ENCODE measurements around the gene FBF1. TPM values are rescaled to one million over a fixed set of nuclear protein-coding genes. Genes with fewer than 3 reads are reported as not detected.

FBF1 gene
- total RNA-seq, 1 donor from 2014 or later, result 5.1 TPM

DNA sequence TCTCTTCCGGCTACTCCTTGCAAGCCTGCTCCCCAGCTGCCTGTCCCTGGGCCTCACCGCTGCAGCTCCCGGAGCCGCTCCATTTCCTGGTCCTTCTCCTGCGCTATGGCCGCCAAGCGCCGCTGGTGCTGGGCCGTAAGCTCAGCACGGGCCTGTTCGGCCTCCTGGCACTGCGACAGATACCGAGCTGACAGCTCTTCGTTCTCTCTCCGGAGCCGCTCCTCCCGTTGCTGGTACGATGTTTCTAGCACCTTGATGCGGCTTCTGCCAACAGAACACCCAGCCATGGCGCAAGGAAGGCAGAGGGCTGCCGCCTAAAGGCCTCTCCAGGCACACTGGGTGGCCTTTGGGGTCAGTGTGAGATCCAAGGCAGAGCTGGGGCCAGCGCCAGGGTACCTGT lies 21.2 kb downstream of the FBF1 start:
- H2AFZ ChIP-seq (ENCODE audit: low read depth, low read length), result no peak overlapping the region
- no peaks in the 10 kb centered on the region for H3K79me2 ChIP-seq (ENCODE audit: insufficient read depth, low read length)
- no peak overlapping the region for H3K27ac ChIP-seq (ENCODE audit: low read depth, low read length)
- Mint-ChIP-seq H3K27me3 (ENCODE audit: low read depth, unreplicated experiment) (peaks cover 8% of the 10 kb centered on the region), H3K9me3 (ENCODE audit: unreplicated experiment) (no peaks in the 10 kb centered on the region), H3K4me1 (ENCODE audit: low read depth, unreplicated experiment) (no peaks in the 10 kb centered on the region), H3K27ac (ENCODE audit: unreplicated experiment) (no peak overlapping the region), H3K4me3 (ENCODE audit: unreplicated experiment) (no peak overlapping the region), H3K36me3 (ENCODE audit: low read depth, unreplicated experiment) (peaks cover 12% of the 10 kb centered on the region)
- H3K9ac ChIP-seq (ENCODE audit: low read length), result no peak overlapping the region
- TF ChIP-seq, protein P1, sequence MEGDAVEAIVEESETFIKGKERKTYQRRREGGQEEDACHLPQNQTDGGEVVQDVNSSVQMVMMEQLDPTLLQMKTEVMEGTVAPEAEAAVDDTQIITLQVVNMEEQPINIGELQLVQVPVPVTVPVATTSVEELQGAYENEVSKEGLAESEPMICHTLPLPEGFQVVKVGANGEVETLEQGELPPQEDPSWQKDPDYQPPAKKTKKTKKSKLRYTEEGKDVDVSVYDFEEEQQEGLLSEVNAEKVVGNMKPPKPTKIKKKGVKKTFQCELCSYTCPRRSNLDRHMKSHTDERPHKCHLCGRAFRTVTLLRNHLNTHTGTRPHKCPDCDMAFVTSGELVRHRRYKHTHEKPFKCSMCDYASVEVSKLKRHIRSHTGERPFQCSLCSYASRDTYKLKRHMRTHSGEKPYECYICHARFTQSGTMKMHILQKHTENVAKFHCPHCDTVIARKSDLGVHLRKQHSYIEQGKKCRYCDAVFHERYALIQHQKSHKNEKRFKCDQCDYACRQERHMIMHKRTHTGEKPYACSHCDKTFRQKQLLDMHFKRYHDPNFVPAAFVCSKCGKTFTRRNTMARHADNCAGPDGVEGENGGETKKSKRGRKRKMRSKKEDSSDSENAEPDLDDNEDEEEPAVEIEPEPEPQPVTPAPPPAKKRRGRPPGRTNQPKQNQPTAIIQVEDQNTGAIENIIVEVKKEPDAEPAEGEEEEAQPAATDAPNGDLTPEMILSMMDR (IDR thresholded peaks at IDR 0.05; ENCODE audit: insufficient read depth, low read depth, low read length), result no peak
- TF ChIP-seq EZH2 (IDR thresholded peaks at IDR 0.05; ENCODE audit: insufficient read depth, low read length), result no peak
- H4K20me1 ChIP-seq (ENCODE audit: insufficient read depth, low read length), result no peaks in the 10 kb centered on the region
- H3K9me3 ChIP-seq (ENCODE audit: insufficient read depth, low read depth, low read length), result no peaks in the 10 kb centered on the region
- H3K27me3 ChIP-seq (ENCODE audit: insufficient read depth, low read length), result no peaks in the 10 kb centered on the region
- H3K4me2 ChIP-seq (ENCODE audit: low read length), result no peak overlapping the region
- DNase-seq (ENCODE audit: low read depth) (no peak), FAIRE-seq (no peak)
- H3K4me1 ChIP-seq (ENCODE audit: insufficient read depth, low read length), result no peaks in the 10 kb centered on the region
- no peak overlapping the region for H3K4me3 ChIP-seq (ENCODE audit: insufficient read depth, low read depth, low read length)
- no peaks in the 10 kb centered on the region for H3K36me3 ChIP-seq (ENCODE audit: insufficient read depth, low read length)

DNA sequence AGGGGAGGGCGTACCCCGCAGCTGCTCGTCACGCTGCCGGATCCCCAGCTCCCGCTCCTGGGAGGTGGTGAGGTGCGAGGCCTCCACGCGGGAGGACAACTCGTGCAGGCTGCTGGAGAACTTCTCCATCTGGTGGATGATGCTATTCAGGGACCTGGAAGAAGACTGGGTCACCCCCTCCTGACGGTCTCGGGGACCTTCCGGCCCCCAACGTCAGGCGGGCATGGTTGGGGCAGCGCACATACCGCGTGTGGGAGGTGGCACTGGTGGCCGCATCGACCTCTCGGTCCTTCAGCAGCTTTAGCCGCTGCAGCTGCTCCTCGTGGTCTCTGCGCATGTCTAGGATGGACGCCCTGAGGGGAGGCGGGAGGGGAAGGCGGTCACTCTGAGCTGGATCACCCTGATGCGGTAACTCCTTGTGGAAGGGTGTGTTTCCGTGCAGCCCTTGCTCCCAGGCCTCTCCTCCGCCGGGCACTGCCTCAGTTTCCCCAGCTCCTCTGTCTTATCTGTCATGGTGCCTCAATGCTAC lies 22.9 kb downstream of the FBF1 start:
- no peaks in the 10 kb centered on the region for H4K20me1 ChIP-seq (ENCODE audit: insufficient read depth, low read length)
- no peak overlapping the region for H3K9ac ChIP-seq (ENCODE audit: low read length)
- H3K4me3 ChIP-seq (ENCODE audit: insufficient read depth, low read depth, low read length), result no peak overlapping the region
- no peaks in the 10 kb centered on the region for H3K27me3 ChIP-seq (ENCODE audit: insufficient read depth, low read length)
- TF ChIP-seq EZH2 (IDR thresholded peaks at IDR 0.05; ENCODE audit: insufficient read depth, low read length), result no peak
- TF ChIP-seq, protein P1 (IDR thresholded peaks at IDR 0.05; ENCODE audit: insufficient read depth, low read depth, low read length), result no peak
- no peak for DNase-seq (ENCODE audit: low read depth)
- Mint-ChIP-seq H3K36me3 (ENCODE audit: low read depth, unreplicated experiment) (peaks cover 14% of the 10 kb centered on the region), H3K9me3 (ENCODE audit: unreplicated experiment) (no peaks in the 10 kb centered on the region), H3K27ac (ENCODE audit: unreplicated experiment) (no peak overlapping the region), H3K4me1 (ENCODE audit: low read depth, unreplicated experiment) (no peaks in the 10 kb centered on the region), H3K4me3 (ENCODE audit: unreplicated experiment) (no peak overlapping the region), H3K27me3 (ENCODE audit: low read depth, unreplicated experiment) (peaks cover 10% of the 10 kb centered on the region)
- H2AFZ ChIP-seq (ENCODE audit: low read depth, low read length), result no peak overlapping the region
- H3K27ac ChIP-seq (ENCODE audit: low read depth, low read length), result no peak overlapping the region
- H3K79me2 ChIP-seq (ENCODE audit: insufficient read depth, low read length), result no peaks in the 10 kb centered on the region
- no peak for FAIRE-seq
- no peaks in the 10 kb centered on the region for H3K36me3 ChIP-seq (ENCODE audit: insufficient read depth, low read length)
- no peaks in the 10 kb centered on the region for H3K4me1 ChIP-seq (ENCODE audit: insufficient read depth, low read length)
- H3K9me3 ChIP-seq (ENCODE audit: insufficient read depth, low read depth, low read length), result no peaks in the 10 kb centered on the region
- no peak overlapping the region for H3K4me2 ChIP-seq (ENCODE audit: low read length)

DNA sequence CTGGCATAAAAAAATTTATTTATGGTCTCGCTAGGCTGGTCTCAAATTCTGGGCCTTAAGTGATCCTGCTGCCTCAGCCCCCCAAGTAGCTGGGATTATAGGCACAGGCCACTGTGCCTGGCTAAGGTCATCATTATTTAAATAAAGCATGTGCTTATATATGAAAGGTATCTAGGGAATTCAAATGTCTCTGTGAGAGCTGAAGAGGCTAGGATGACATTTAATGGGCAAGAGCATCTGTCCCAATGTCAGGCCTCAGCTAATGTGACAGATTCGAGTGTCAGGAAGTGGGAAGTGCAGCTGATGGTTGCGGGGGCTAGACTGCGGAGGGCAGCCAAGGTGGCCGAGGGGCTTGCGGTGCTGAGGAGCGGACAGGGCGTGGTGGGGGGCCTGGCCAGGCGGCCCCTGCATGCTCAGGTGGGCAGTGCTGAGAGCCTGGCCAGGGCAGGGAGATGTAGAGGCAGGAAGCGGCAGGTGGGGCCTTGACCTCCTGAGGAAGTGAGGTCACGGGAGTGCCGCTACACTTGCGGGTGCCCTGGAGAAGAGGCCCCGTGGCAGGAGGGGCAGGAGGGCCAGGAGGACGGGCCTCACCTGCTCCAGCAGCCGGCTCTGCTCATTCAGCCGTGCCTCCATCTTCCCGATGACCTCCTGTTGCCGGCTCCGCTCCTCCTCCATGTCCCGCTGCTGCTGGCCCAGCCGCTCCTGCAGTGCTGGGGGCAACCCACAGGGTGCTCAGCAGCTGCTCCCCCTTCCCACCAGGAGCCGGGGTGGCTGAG lies 23.5 kb downstream of the FBF1 start:
- H3K9ac ChIP-seq (ENCODE audit: low read length), result no peak overlapping the region
- H2AFZ ChIP-seq (ENCODE audit: low read depth, low read length), result no peak overlapping the region
- no peaks in the 10 kb centered on the region for H3K36me3 ChIP-seq (ENCODE audit: insufficient read depth, low read length)
- FAIRE-seq (no peak), DNase-seq (ENCODE audit: low read depth) (no peak)
- no peaks in the 10 kb centered on the region for H3K9me3 ChIP-seq (ENCODE audit: insufficient read depth, low read depth, low read length)
- no peaks in the 10 kb centered on the region for H3K4me1 ChIP-seq (ENCODE audit: insufficient read depth, low read length)
- H3K27me3 ChIP-seq (ENCODE audit: insufficient read depth, low read length), result no peaks in the 10 kb centered on the region
- no peak overlapping the region for H3K4me3 ChIP-seq (ENCODE audit: insufficient read depth, low read depth, low read length)
- H4K20me1 ChIP-seq (ENCODE audit: insufficient read depth, low read length), result no peaks in the 10 kb centered on the region
- H3K27ac ChIP-seq (ENCODE audit: low read depth, low read length), result no peak overlapping the region
- TF ChIP-seq, protein P1 (IDR thresholded peaks at IDR 0.05; ENCODE audit: insufficient read depth, low read depth, low read length), result no peak
- TF ChIP-seq EZH2 (IDR thresholded peaks at IDR 0.05; ENCODE audit: insufficient read depth, low read length), result no peak
- H3K4me2 ChIP-seq (ENCODE audit: low read length), result no peak overlapping the region
- Mint-ChIP-seq H3K4me3 (ENCODE audit: unreplicated experiment) (no peak overlapping the region), H3K27me3 (ENCODE audit: low read depth, unreplicated experiment) (peaks cover 8% of the 10 kb centered on the region), H3K9me3 (ENCODE audit: unreplicated experiment) (no peaks in the 10 kb centered on the region), H3K27ac (ENCODE audit: unreplicated experiment) (peak overlapping the region; percentile 55), H3K4me1 (ENCODE audit: low read depth, unreplicated experiment) (no peaks in the 10 kb centered on the region), H3K36me3 (ENCODE audit: low read depth, unreplicated experiment) (peaks cover 10% of the 10 kb centered on the region)
- H3K79me2 ChIP-seq (ENCODE audit: insufficient read depth, low read length), result no peaks in the 10 kb centered on the region

Measured in astrocyte (in vitro differentiated cells and primary cell).